HepG2 (cell line): ENCODE data around the gene LANCL2. TPM values are rescaled to one million over a fixed set of nuclear protein-coding genes. Genes with fewer than 3 reads are reported as not detected.
A peak's percentile ranks its signal among the peaks of the same experiment; 100 is the strongest.

Experiments used
- ATAC-seq: fragments of 200-7000 bp; cut with Tn5 transposase; 3 replicates; pipeline ENCODE4 v1.9.1; 2020; ENCODE audit warnings: mild to moderate bottlenecking, moderate library complexity
- BruUV-seq: library from RNA; stranded (reverse); fragments of 400-500 nt; replicated peaks from 2 replicates; lab custom pipeline; 2021; lab: Mats Ljungman, UMichigan
- CTCF ChIA-PET: fragments of 300-600 bp; formaldehyde crosslinking; extraction: SDS; loops from one replicate; lab custom pipeline; 2021; ENCODE audit warnings: low total read pairs, inconsistent platforms, low intra/inter-chr PET ratio; lab: Yijun Ruan, JAX
- POLR2A ChIA-PET: fragments of 350-600 bp; sonication (Branson Sonifier 250); formaldehyde crosslinking; loops from one replicate; lab custom pipeline; 2020; ENCODE audit warnings: antibody characterized with exemption, inconsistent platforms; lab: Yijun Ruan, JAX
- DNase-seq: peaks from one replicate; pipeline ENCODE4 v3.0.0-alpha.2; 2015; ENCODE audit warnings: low spot score
- FAIRE-seq: peaks from 3 replicates; lab custom pipeline; 2011; peaks lifted over from hg19 to GRCh38; lab: Jason Lieb, UNC
- H2AFZ ChIP-seq: one replicate; pipeline ENCODE4 v1.6.1; 2011; ENCODE audit warnings: low read length, inconsistent platforms
- H3K27ac ChIP-seq: fragments of 300-600 bp; 3 replicates; pipeline ENCODE4 v1.8.0; 2011; ENCODE audit warnings: mixed run types, mild to moderate bottlenecking, mixed read lengths, low read length, inconsistent platforms; ENCODE audit not compliant: insufficient read depth; ENCODE audit errors: extremely low read length
- H3K27me3 ChIP-seq, 2 experiments: fragments of 200-600 bp in 1 of 2; 2 replicates in 1 of 2; 3 replicates in 1 of 2; pipeline versions ENCODE4 v1.6.0 to v1.8.0; 2011; ENCODE audit warnings: low read length in 2 of 2, mild to moderate bottlenecking in 2 of 2, moderate library complexity in 2 of 2, inconsistent platforms in 1 of 2; ENCODE audit not compliant: insufficient read depth in 2 of 2, control insufficient read depth in 1 of 2
- H3K36me3 ChIP-seq, 2 experiments: fragments of 200-600 bp in 1 of 2; replicated peaks in 1 of 2; 2 replicates in 1 of 2; 3 replicates in 1 of 2; pipeline versions ENCODE4 v1.5.1 to v1.8.0; 2011; ENCODE audit warnings: low read length in 2 of 2, inconsistent platforms in 1 of 2; ENCODE audit not compliant: insufficient read depth in 2 of 2, control insufficient read depth in 1 of 2
- H3K4me1 ChIP-seq: 2 replicates; pipeline ENCODE4 v1.5.1; 2012; ENCODE audit warnings: low read length, inconsistent platforms; ENCODE audit not compliant: insufficient read depth
- H3K4me2 ChIP-seq: 2 replicates; pipeline ENCODE4 v1.6.0; 2011; ENCODE audit warnings: low read depth, low read length, inconsistent platforms
- H3K4me3 ChIP-seq, 3 experiments: fragments of 200-600 bp in 1 of 3; sonication (generic), shearing (Covaris generic) in 1 of 3; replicated peaks in 1 of 3; 2 replicates each; pipeline ENCODE4 v1.5.1; 2011 to 2016; ENCODE audit warnings: low read length in 3 of 3, inconsistent platforms in 2 of 3, low read depth in 2 of 3, mild to moderate bottlenecking in 2 of 3, control low read depth in 1 of 3, mixed read lengths in 1 of 3; ENCODE audit not compliant: insufficient read depth in 1 of 3
- H3K79me2 ChIP-seq: one replicate; pipeline ENCODE4 v1.6.1; 2011; ENCODE audit warnings: low read length, inconsistent platforms; ENCODE audit not compliant: insufficient read depth
- H3K9ac ChIP-seq: 2 replicates; pipeline ENCODE4 v1.6.0; 2011; ENCODE audit warnings: mild to moderate bottlenecking, low read depth, low read length, inconsistent platforms; ENCODE audit not compliant: insufficient read depth
- H3K9me3 ChIP-seq: 2 replicates; pipeline ENCODE4 v1.5.1; 2012; ENCODE audit warnings: mild to moderate bottlenecking, low read length
- H4K20me1 ChIP-seq: 2 replicates; pipeline ENCODE4 v1.6.0; 2011; ENCODE audit warnings: inconsistent platforms, mild to moderate bottlenecking, low read length, moderate library complexity; ENCODE audit not compliant: insufficient read depth
- CEBPB ChIP-seq: IDR thresholded peaks from 2 replicates; pipeline ENCODE4 v1.6.1; 2011; ENCODE audit warnings: low read depth, low read length, improper control_type of control experiment, borderline replicate concordance
- CEBPG ChIP-seq: IDR thresholded peaks from 2 replicates; pipeline ENCODE4 v1.6.1; 2016
- POGK ChIP-seq: sonication (generic); formaldehyde crosslinking; conservative IDR thresholded peaks from 2 replicates; pipeline ENCODE4 v1.8.0; 2022; ENCODE audit warnings: mild to moderate bottlenecking, moderate library complexity, missing genetic modification reagents
- ZBTB38 ChIP-seq: sonication (generic); formaldehyde crosslinking; IDR thresholded peaks from 2 replicates; pipeline ENCODE4 v1.5.1; 2020; ENCODE audit warnings: mild to moderate bottlenecking, missing genetic modification reagents
- ZNF609 ChIP-seq: sonication (generic); formaldehyde crosslinking; IDR thresholded peaks from 2 replicates; pipeline ENCODE4 v1.4.0; 2020; ENCODE audit warnings: mild to moderate bottlenecking, missing genetic modification reagents, borderline replicate concordance
- ZNF652 ChIP-seq: IDR thresholded peaks from 2 replicates; pipeline ENCODE4 v1.6.1; 2016; ENCODE audit warnings: low read depth, borderline replicate concordance
- ZNF687 ChIP-seq: sonication (generic); formaldehyde crosslinking; IDR thresholded peaks from 2 replicates; pipeline ENCODE4 v1.5.1; 2020; ENCODE audit warnings: mild to moderate bottlenecking, missing genetic modification reagents, moderate library complexity
- ZNF781 ChIP-seq: sonication (generic); formaldehyde crosslinking; IDR thresholded peaks from 2 replicates; pipeline ENCODE4 v1.5.1; 2020; ENCODE audit warnings: borderline replicate concordance, mild to moderate bottlenecking, missing genetic modification reagents; ENCODE audit errors: not compliant biosample characterization
- ZNF879 ChIP-seq: sonication (generic); formaldehyde crosslinking; IDR thresholded peaks from 2 replicates; pipeline ENCODE4 v1.8.1; 2023; ENCODE audit warnings: missing genetic modification reagents
- WGBS: methylation state at CpG from one replicate; pipeline ENCODE4 v1.1.6; 2017; ENCODE audit warnings: low lambda C conversion rate; 5-methylcytosine and 5-hydroxymethylcytosine counted together
- in situ Hi-C: cut with HindIII; loops from 2 replicates; pipeline ENCODE4 v1.10.0; 2017; ENCODE audit warnings: low pct_unique_long_range_greater_than_20kb; ENCODE audit not compliant: extremely low pct_ligation_motif_present
- intact Hi-C: fragments of 100-400 bp; cut with micrococcal nuclease; formaldehyde crosslinking; loops from one replicate; pipeline ENCODE4 v1.10.0; 2022; ENCODE audit not compliant: unreplicated experiment
- polyA plus RNA-seq, 8 experiments: library from polyadenylated mRNA; depleted of rRNA in 3 of 8; stranded (reverse) in 7 of 8; unstranded in 1 of 8; fragments of >200 nt; fragmentation: Illumina TruSeq in 4 of 8; extraction: Trizol in 4 of 8; gene quantifications; 2 replicates each; pipeline versions ENCODE4 v1.2.1 to v1.2.3, GENCODE V29; 2011 to 2016; ENCODE audit warnings: low read depth in 4 of 8, missing spikeins in 1 of 8, mixed read lengths in 1 of 8; ENCODE audit not compliant: insufficient read depth in 1 of 8
- total RNA-seq, 5 experiments: library from RNA; depleted of rRNA; stranded (reverse); fragments of >200 nt; fragmentation: Illumina TruSeq; extraction: Trizol; gene quantifications; 2 replicates each; pipeline ENCODE4 v1.2.3, GENCODE V29; 2016; ENCODE audit warnings: low read depth in 1 of 5

Gene LANCL2
- total and polyA plus RNA-seq, 2 of the 13 experiments (the other 11 are each of a cell fraction or from before 2014, with no cell fraction given), result 10.0 to 13.8 TPM

GRCh38 chr7:55367283-55367840 lies 2.2 kb downstream of the LANCL2 start:
- 89% methylated on average over 19 of the region's 19 CpGs for WGBS
- H4K20me1 ChIP-seq, result no peaks in the 10 kb centered on the region
- H3K4me1 ChIP-seq, result peaks cover 39% of the 10 kb centered on the region
- H3K79me2 ChIP-seq, result peaks cover 24% of the 10 kb centered on the region
- DNase-seq (no peak), FAIRE-seq (no peak), ATAC-seq (no peak)
- intact Hi-C loops, result loop anchor here (2.0 kb wide), 1 partner anchor 47 kb away; no protein-coding TSS in a partner anchor
- no peaks in the 10 kb centered on the region for H3K9me3 ChIP-seq
- BruUV-seq, result no TSS peak
- H3K9ac ChIP-seq, result peak overlapping the region; percentile 100
- TF ChIP-seq ZNF781 (CRISPR knock-in tag), result peak; percentile 39
- TF ChIP-seq ZNF609, result no peak
- TF ChIP-seq CEBPG (CRISPR knock-in tag), result 0 out of 2 replicates have a peak, but pooled peaks have one; percentile 14
- 0 out of 2 replicates have a peak, but pooled peaks have one; percentile 18 for TF ChIP-seq ZNF879 (CRISPR knock-in tag)
- TF ChIP-seq POGK (CRISPR knock-in tag), result no peak
- peak; percentile 87; the same call in 1 of the 2 replicates for TF ChIP-seq ZBTB38 (CRISPR knock-in tag)
- no peak for TF ChIP-seq ZNF652 (CRISPR knock-in tag)
- TF ChIP-seq ZNF687, result 0 out of 2 replicates have a peak, but pooled peaks have one; percentile 10
- TF ChIP-seq CEBPB, result 0 out of 2 replicates have a peak, but pooled peaks have one; percentile 4
- ChIA-PET POLR2A (interaction anchor here (1.7 kb wide), 1 partner anchor 41 kb away, joined by 4 read pairs; no protein-coding TSS in a partner anchor), CTCF (no interaction called here)
- peak overlapping the region; percentile 98 to 99 (median 98) for H3K4me3 ChIP-seq
- peak overlapping the region; percentile 82 for H3K4me2 ChIP-seq
- in situ Hi-C loops, result no loop called here
- H3K36me3 ChIP-seq, result no peaks in the 10 kb centered on the region; a peak in 1 of 5 replicates
- no peaks in the 10 kb centered on the region; a peak in 1 of 5 replicates for H3K27me3 ChIP-seq
- H2AFZ ChIP-seq, result no peak overlapping the region
- H3K27ac ChIP-seq, result peak overlapping the region; percentile 99
